Activated naive CD8-positive, alpha-beta T cell treated with anti-CD3 and anti-CD28 coated beads, Interleukin-2, amount 50 U/mL, for 24 hours (primary cell): Measurements from ENCODE around the gene PTGER1.
"Not testable (repeated sequence)": the region's sequence is repeated elsewhere in the genome, so short reads cannot be mapped to it uniquely, and the experiment has no call there.

Source experiments
- ATAC-seq: fragments of 150-1000 bp; cut with Tn5 transposase; one replicate; pipeline ENCODE4 v1.10.0; 2021
- DNase-seq: peaks from one replicate; pipeline ENCODE4 v3.0.0; 2021
- H3K27ac Mint-ChIP-seq: one replicate; pipeline ENCODE4 v1.8.0; 2021; ENCODE audit warnings: mild to moderate bottlenecking, mixed read lengths
- H3K27me3 Mint-ChIP-seq: one replicate; pipeline ENCODE4 v1.8.0; 2021; ENCODE audit warnings: mixed read lengths
- H3K36me3 Mint-ChIP-seq: one replicate; pipeline ENCODE4 v1.8.0; 2021; ENCODE audit warnings: low read depth, mixed read lengths
- H3K4me1 Mint-ChIP-seq: one replicate; pipeline ENCODE4 v1.8.0; 2021; ENCODE audit warnings: mixed read lengths
- H3K4me3 Mint-ChIP-seq: one replicate; pipeline ENCODE4 v1.8.0; 2021; ENCODE audit warnings: mild to moderate bottlenecking, moderate library complexity, mixed read lengths
- H3K9me3 Mint-ChIP-seq: one replicate; pipeline ENCODE4 v1.8.0; 2021; ENCODE audit warnings: mixed read lengths

The PTGER1 gene

DNA sequence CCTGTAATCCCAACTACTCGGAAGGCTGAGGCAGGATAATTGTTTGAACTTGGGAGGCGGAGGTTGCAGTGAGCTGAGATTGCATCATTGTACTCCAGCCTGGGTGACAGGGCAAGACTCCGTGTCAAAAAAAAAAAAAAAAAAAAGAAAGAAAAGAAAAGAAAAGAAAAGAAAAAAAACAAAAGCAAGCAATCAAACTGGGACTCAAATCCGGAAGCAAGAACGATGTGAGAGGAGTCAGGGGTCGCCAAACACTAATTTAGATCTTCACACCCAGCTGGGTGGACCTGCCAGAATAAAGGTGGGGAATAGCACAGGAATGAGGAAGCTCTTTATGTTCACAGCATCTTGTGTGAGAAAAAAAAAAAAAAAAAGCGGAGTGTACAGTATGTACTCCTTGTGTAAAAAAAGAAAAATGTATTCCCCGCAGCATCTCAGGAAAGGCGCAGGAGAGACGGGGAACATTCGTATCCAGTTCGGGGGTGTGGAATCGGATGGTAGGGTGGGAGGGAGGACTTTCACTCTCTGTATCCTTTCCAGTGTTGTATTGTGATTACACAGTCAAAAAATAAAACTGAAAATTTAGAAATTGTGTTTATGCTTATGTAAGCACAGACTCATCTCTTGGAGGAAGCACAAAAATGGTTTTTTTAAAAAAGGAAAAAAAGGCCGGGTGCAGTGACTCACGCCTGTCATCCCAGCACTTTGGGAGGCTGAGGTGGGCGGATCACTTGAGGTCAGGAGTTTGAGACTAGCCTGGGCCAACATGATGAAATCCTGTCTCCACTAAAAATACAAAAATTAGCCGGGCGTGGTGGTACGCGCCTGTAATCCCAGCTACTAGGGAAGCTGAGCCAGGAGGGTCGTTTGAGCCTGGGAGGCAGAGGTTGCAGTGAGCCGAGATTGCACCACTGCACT, 35.4 kb upstream of the PTGER1 start:
- DNase-seq (no peak), ATAC-seq (no peak)
- Mint-ChIP-seq H3K4me3 (no peak overlapping the region), H3K36me3 (peaks cover 18% of the 10 kb centered on the region), H3K27ac (no peak overlapping the region), H3K9me3 (no peaks in the 10 kb centered on the region), H3K27me3 (no peaks in the 10 kb centered on the region), H3K4me1 (peaks cover 58% of the 10 kb centered on the region)

DNA sequence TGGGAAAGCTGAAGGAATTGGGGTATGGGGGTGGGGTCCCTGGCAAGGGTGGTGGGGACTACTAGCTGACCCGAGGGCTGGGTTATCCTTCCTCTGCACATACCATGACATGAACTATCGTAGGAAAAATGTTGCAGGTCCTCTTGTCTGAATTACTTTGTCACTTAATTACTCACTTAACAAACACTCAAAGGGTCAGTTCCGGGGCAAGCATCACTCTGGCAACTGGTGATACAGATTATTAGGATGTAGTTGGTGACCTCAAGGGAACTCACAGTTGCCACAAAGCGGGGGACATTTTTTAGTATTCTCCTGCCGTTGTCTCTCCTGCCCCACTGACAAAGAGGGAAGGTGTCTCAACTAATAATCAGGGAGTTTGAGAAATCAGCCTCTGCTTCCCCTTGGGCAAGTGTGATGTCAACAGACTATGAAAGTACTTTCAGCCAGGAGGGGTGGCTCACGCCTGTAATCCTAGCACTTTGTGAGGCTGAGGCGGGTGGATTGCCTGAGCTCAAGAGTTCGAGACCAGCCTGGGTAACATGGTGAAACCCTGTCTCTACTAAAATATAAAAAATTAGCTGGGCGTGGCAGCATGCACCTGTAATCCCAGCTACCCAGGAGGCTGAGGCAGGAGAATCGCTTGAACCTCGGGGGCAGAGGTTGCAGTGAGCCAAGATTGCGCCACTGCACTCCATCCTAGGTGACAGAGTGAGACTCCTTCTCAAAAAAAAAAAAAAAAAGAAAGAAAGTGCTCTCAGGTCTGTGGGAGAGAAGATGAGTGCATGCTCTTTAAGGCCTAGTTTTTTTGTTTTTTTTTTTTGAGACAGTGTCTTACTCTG, 32.8 kb upstream of the PTGER1 start:
- Mint-ChIP-seq H3K27me3 (no peaks in the 10 kb centered on the region), H3K4me3 (no peak overlapping the region), H3K36me3 (no peaks in the 10 kb centered on the region), H3K27ac (peak overlapping the region; percentile 62), H3K4me1 (peaks cover 58% of the 10 kb centered on the region), H3K9me3 (no peaks in the 10 kb centered on the region)
- ATAC-seq (no peak), DNase-seq (no peak)

DNA sequence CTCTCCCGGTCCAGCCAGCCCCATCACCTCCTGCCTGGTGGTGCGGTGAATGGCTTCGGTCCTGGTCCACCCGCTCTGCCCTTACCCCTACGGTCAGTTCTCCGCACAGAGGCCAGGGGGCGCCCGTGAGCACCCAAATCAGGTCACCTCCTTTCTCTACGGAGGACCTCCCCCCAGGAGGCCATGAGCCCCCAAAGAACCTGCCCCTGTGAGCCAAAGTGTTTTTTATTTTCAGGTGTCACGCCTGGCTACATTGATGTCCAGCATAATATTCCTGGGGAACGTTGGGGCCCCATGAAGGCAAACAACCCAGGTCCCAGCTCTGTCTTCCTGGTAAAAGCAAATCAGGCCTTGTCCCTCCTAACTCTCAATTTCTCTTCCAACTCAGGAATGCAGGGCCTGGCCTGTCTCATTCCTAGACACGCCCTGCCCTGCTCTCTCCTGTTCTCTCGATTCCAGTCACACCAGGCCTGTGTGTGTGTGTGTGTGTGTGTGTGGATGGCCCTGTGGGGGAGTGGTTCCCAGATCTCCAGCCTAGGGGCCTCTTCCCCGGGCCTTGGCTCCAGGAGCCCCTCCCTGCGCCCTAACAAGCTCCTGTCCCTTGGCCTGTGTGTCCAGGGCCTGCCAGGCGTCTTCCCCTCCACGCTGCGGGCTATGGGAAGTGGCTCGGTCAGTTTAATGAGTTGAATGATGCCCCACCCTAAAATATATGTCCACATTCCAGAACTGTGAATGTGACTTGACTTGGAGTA, 30.5 kb upstream of the PTGER1 start:
- Mint-ChIP-seq H3K27me3 (no peaks in the 10 kb centered on the region), H3K4me3 (no peak overlapping the region), H3K27ac (no peak overlapping the region), H3K9me3 (no peaks in the 10 kb centered on the region), H3K4me1 (peaks cover 50% of the 10 kb centered on the region), H3K36me3 (no peaks in the 10 kb centered on the region)
- peak; percentile 68 for ATAC-seq
- peak; percentile 84 for DNase-seq

DNA sequence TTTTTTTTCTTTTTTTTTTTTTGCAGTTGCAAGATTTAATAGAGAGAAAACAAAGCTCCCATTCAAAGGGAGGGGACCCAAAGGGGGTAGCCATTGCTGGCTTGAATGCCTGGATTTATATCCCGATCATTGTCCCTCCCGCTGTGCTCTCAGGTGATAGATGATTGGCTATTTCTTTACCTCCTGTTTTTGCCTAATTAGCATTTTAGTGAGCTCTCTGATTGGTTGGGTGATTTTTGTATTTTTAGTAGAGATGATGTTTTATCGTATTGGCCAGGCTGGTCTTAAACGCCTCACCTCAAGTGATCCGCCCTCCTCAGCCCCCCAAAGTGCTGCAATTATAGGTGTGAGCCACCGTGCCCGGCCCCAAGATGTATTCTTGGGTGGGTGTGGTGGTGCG, 29.4 kb upstream of the PTGER1 start:
- H3K4me3 Mint-ChIP-seq, H3K9me3 Mint-ChIP-seq, H3K36me3 Mint-ChIP-seq, ATAC-seq, H3K27me3 Mint-ChIP-seq, DNase-seq, H3K27ac Mint-ChIP-seq: not testable (repeated sequence)
- H3K4me1 Mint-ChIP-seq = peaks cover 44% of the 10 kb centered on the region

DNA sequence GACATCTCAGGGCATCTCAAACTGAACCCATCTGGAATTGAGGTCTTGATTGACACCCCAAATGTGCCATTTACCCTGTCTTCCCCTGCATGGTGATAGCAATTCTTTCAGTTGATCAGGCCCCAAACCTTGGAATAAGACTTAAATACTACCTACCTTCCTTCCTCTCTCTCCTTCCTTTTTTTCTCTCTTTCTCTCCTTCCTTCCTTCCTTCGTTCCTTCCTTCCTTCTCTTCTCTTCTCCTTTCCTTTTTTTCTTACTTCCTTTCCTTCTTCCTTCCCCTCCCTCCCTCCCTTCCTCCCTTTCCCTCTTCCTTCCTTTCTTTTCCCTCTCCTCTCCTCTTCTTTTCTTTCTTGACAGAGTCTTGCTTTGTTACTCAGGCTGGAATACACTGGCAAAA, 28.1 kb upstream of the PTGER1 start:
- Mint-ChIP-seq H3K9me3 (no peaks in the 10 kb centered on the region), H3K27ac (peak overlapping the region; percentile 25), H3K36me3 (no peaks in the 10 kb centered on the region), H3K4me3 (no peak overlapping the region), H3K4me1 (peaks cover 37% of the 10 kb centered on the region), H3K27me3 (no peaks in the 10 kb centered on the region)
- DNase-seq = no peak
- ATAC-seq = no peak

DNA sequence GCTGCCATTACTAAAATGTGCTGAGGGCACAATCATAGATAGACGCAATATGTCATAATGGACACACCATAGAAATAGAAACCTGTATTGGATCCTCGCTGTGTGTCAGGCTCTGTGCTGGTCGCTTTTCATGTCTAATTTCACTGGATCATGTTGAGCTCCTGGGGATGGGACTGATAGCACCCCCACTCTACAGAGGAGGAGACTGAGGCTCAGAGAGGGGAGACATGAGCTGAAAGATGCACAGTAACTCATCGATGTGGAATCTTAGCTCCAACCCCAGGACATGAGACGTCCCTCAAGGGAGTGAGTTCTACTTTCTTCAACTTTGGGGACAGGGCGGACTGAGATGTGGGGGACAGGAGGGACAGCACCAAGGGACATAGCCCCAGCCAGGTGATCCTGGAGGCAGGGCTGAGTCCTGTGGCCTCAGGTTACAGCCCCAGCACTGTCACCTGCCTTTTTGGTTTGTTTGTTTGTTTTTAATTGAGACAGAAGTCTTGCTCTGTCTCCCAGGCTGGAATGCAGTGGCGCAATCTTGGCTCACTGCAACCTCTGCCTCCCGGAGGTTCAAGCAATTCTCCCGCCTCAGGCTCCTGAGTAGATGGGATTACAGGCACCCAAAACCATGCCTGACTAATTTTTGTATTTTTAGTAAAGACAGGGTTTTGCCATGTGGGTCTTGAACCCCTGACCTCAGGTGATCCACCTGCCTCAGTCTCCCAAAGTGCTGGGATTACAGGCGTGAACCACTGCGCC, 27.4 kb upstream of the PTGER1 start:
- Mint-ChIP-seq H3K27ac (no peak overlapping the region), H3K4me1 (peaks cover 31% of the 10 kb centered on the region), H3K27me3 (peaks cover 2% of the 10 kb centered on the region), H3K36me3 (no peaks in the 10 kb centered on the region), H3K9me3 (no peaks in the 10 kb centered on the region), H3K4me3 (no peak overlapping the region)
- DNase-seq (no peak), ATAC-seq (no peak)

DNA sequence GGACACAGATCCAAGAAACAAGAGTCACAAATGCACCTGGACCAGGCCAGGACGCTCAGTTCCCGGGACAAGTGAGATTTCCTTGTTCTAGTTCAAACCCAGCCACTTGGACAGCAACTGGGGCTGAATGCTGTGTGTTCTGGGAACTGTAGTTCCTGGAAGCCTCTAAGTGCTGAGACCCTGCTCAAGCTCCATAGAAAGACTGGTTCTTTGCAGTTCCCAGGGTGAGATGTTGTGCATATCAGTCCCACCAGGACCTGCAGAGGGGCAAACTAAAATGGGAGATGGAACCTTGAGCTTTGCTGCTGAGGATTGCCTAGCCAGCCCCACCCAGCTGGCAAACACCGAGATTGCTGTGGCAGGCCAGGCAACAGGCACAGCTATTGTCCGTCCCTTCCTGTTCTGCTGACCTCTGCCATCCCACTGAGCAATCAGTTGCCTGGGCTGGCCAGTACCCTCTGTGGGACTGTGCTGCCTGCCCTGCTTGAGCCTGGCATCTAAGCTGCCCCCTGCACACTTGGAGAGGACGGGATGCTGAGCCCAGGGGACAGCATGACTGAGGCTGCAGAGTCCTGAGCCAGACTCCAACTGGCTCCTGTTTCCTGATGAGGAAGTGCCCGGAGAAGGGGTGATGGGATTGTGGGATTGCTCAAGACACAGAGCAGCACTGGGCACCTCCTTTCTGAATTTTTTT, 22.2 kb upstream of the PTGER1 start:
- peak overlapping the region; percentile 79 for H3K4me3 Mint-ChIP-seq
- H3K36me3 Mint-ChIP-seq = no peaks in the 10 kb centered on the region
- peaks cover 2% of the 10 kb centered on the region for H3K27me3 Mint-ChIP-seq
- no peaks in the 10 kb centered on the region for H3K9me3 Mint-ChIP-seq
- no peak for ATAC-seq
- H3K27ac Mint-ChIP-seq = peak overlapping the region; percentile 48
- DNase-seq = no peak
- peaks cover 18% of the 10 kb centered on the region for H3K4me1 Mint-ChIP-seq

DNA sequence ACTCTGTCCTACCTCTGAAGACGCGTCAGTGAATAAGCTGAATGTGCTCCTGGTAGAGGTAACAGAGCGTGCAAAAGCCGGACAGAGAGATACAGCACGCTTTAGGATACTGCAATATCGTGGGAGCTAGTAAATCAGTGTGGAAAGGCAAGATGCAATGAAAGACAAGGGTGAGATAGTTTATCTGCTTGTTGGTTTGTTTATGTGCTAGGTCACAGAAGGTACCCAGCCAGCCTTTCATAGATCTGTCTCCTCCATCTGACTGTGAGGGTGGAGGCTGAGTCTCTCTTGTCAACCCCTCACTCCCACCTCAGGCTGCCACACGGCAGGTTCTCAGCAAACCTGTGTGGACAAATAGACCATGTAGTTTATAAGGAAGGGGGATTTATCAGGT, 21.7 kb upstream of the PTGER1 start:
- peaks cover 18% of the 10 kb centered on the region for H3K4me1 Mint-ChIP-seq
- H3K9me3 Mint-ChIP-seq = no peaks in the 10 kb centered on the region
- peaks cover 2% of the 10 kb centered on the region for H3K27me3 Mint-ChIP-seq
- no peaks in the 10 kb centered on the region for H3K36me3 Mint-ChIP-seq
- ATAC-seq = no peak
- peak overlapping the region; percentile 48 for H3K27ac Mint-ChIP-seq
- peak overlapping the region; percentile 79 for H3K4me3 Mint-ChIP-seq
- DNase-seq = no peak

DNA sequence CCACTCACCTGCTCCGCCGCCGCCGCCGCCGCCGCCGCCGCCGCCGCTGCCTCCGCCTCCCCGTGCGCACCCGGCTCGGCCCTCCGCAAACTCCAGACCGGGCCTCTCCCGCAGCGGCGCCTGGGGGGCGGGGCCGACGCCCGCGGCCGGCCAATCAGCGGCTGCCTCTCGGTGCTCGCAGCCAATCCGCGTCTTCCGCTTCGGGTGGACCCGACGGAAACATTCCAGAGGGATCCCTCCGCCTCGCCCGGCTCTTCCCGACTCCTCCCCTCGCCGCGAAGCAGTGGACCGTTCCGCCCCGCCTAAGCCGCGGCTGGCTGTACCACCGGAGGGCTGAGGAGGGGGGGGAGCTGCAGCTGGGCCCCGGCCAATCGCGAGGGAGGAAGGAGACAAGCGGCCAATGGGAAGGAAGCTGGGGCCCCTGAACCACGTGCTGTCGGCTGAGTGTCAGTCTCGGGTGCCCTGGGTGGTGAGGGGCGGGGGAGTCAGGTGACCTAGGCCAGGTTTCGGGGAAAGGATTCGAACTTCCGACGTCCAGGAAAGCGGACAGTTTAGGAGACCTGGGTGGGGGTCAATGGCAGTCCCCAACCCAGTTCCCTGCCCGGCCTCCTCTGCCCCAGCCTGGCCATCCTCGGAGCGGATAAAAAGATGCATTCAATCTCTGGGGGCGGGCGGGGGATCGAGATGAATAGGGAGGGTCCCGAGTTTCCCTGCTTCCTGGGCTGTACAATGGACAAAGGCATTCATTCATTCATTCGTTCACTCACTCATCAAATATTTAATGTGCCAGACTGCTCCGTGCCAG, 21.1 kb upstream of the PTGER1 start, which contains the start of gene GIPC1:
GIPC1 (minus strand) TSS at position 99 of the 805 bp plus-strand sequence. CDS start 13,151 bp downstream, outside the sequence.
- peak within 1 kb of the TSS; percentile 78 for H3K27ac Mint-ChIP-seq
- H3K36me3 Mint-ChIP-seq = no peaks in the 10 kb centered on the region
- peaks cover 2% of the 10 kb centered on the region for H3K27me3 Mint-ChIP-seq
- ATAC-seq = peak; percentile 89
- H3K4me3 Mint-ChIP-seq = peak within 1 kb of the TSS; percentile 79
- H3K9me3 Mint-ChIP-seq = no peaks in the 10 kb centered on the region
- peak; percentile 85 for DNase-seq
- peaks cover 18% of the 10 kb centered on the region for H3K4me1 Mint-ChIP-seq

DNA sequence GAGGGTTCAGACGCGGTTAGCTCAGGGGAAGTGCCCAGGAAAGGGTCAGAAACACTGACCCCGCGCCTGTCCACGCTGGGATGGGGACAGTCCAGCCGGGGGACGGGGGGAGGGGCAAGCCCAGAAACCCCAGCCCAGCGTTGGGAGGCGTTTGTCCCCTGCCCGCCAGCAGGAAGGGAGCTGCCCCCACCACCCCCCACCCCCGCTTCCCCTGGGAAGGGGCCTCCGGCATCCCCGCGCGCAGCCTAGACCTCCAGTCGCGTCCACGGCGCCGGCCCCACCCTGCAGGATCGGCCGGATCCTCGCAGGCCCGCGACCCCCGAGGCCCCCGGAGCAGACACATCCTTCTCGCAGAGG, 20.5 kb upstream of the PTGER1 start:
- H3K9me3 Mint-ChIP-seq = no peaks in the 10 kb centered on the region
- ATAC-seq (no peak), DNase-seq (no peak)
- H3K27me3 Mint-ChIP-seq = peaks cover 2% of the 10 kb centered on the region
- H3K4me3 Mint-ChIP-seq = peak overlapping the region; percentile 79
- no peaks in the 10 kb centered on the region for H3K36me3 Mint-ChIP-seq
- H3K27ac Mint-ChIP-seq = peak overlapping the region; percentile 78
- H3K4me1 Mint-ChIP-seq = peaks cover 18% of the 10 kb centered on the region

DNA sequence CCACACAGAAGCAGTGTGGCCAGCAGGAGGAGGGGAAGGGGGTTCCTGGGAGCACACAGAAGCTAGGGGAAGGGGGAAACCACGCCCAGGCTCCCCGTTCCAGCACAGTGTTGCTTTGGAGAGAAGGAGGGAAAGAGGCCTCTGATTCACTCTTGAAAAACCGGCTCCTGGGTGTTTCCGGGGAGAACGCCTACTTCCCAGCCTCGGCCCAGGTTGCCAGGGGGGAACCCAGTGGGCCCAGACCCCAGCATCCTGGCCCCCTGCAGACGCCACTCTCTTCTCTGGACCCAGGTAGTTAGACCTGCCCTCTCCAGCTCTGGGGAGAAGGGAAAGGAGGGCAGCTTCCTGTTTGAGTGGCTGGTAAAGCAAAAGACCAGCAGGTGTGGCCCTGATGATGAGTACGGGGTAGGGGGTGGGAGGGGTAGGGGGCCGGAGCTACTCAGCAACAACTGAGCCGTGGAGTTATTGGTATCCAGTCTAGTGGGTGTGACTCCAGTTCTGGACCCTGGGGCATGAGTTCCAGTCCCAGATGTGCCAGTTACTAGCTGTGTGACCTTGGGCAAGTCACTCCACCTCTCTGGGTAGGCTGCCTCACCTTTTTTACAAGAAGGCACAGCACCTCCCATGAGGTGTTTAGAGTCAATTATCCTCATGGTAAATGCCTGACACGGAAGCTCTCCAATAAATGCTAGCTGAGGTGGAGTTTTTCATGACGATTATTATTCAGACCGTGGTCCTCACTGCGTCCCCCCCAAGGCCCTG, 19.9 kb upstream of the PTGER1 start:
- H3K27me3 Mint-ChIP-seq = peaks cover 2% of the 10 kb centered on the region
- peak overlapping the region; percentile 79 for H3K4me3 Mint-ChIP-seq
- H3K9me3 Mint-ChIP-seq = no peaks in the 10 kb centered on the region
- peak overlapping the region; percentile 78 for H3K27ac Mint-ChIP-seq
- peaks cover 18% of the 10 kb centered on the region for H3K4me1 Mint-ChIP-seq
- no peaks in the 10 kb centered on the region for H3K36me3 Mint-ChIP-seq
- ATAC-seq (no peak), DNase-seq (no peak)

DNA sequence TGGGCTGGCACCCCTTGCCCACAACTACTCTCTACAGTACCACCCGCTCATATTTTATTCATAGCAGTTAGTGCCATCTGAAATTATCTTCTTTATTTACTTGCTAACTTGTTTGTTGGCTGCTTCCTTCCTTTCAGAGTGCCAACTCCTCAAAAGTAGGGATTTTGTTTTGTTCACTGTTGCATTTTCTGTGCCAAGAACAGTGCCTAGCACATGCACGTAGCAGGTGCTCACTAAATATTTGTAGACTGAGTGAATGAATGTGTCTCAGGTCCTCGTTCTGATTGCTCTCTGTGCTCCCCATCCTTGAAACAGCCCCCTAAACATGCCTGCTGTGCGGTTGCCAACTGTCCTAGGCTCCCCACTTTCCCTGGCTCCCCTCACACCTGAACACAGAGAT, 19.3 kb upstream of the PTGER1 start:
- Mint-ChIP-seq H3K4me1 (peaks cover 18% of the 10 kb centered on the region), H3K4me3 (peak overlapping the region; percentile 55), H3K9me3 (no peaks in the 10 kb centered on the region), H3K36me3 (peaks cover 3% of the 10 kb centered on the region), H3K27me3 (peaks cover 2% of the 10 kb centered on the region), H3K27ac (no peak overlapping the region)
- ATAC-seq (no peak), DNase-seq (no peak)
